ENCODE measurements around the gene AVEN. TPM values are rescaled to one million over a fixed set of nuclear protein-coding genes. Genes with fewer than 3 reads are reported as not detected.

AVEN gene
- total and polyA plus RNA-seq, 2 of the 8 experiments (the other 6 are each of a cell fraction or from before 2014, with no cell fraction given): 5.5 to 17.0 TPM

- FAIRE-seq (no peak), DNase-seq (ENCODE audit: low read depth in 1 of 2, low spot score in 2 of 2) (no peak)
- peaks cover 0 to 1% of the 10 kb centered on the region in 2 experiments for H4K20me1 ChIP-seq (replicated peaks in 1 of 2; ENCODE audit: control insufficient read depth in 1 of 2, insufficient read depth in 2 of 2, low read length in 2 of 2)
- H3K14ac ChIP-seq (ENCODE audit: insufficient read length): no peak overlapping the region
- H2BK12ac ChIP-seq (ENCODE audit: low read depth, low read length): no peak overlapping the region
- no peak overlapping the region for H3K18ac ChIP-seq (ENCODE audit: extremely low read depth, low read length)
- no peak overlapping the region for H4K91ac ChIP-seq (replicated peaks; ENCODE audit: insufficient read length, low read length)
- 75% methylated on average over 1 of the region's 1 CpG; no CpG with 5 or more reads in 1 of the 2 experiments for WGBS, 2 experiments (ENCODE audit: extremely low coverage in 1 of 2, insufficient coverage in 1 of 2, insufficient read length in 1 of 2, insufficient replicate concordance in 2 of 2, low coverage in 1 of 2, low lambda C conversion rate in 2 of 2, missing lambda C conversion rate in 1 of 2)
- peaks cover 0 to 5% (median 0%) of the 10 kb centered on the region in 4 experiments; a peak in 1 of 7 replicates for H3K4me1 ChIP-seq (replicated peaks in 1 of 4; ENCODE audit: control insufficient read depth in 3 of 4, insufficient read depth in 4 of 4, low read length in 3 of 4)
- CTCF ChIA-PET (ENCODE audit: partially characterized antibody): interaction anchor here (0.6 kb wide), 1 partner anchor 677 kb away, joined by 6 read pairs; no protein-coding TSS in a partner anchor
- H3K79me1 ChIP-seq (ENCODE audit: low read depth, low read length): no peaks in the 10 kb centered on the region
- no peak overlapping the region for H3K23ac ChIP-seq (ENCODE audit: insufficient read length)
- no peak overlapping the region for H2BK15ac ChIP-seq (ENCODE audit: low read length)
- H4K8ac ChIP-seq (ENCODE audit: extremely low read depth, insufficient read depth, low read length): no peak overlapping the region
- H3K4ac ChIP-seq (replicated peaks; ENCODE audit: insufficient read length, low read depth, low read length): no peak overlapping the region
- H3K27me3 ChIP-seq (replicated peaks in 1 of 4; ENCODE audit: control insufficient read depth in 3 of 4, extremely low read depth in 1 of 4, insufficient read depth in 3 of 4, low read length in 3 of 4): no peaks in the 10 kb centered on the region
- POLR2A ChIA-PET (ENCODE audit: partially characterized antibody): no interaction called here
- no peak overlapping the region for H3K56ac ChIP-seq (replicated peaks; ENCODE audit: insufficient read length, low read depth, low read length)
- H2BK20ac ChIP-seq (ENCODE audit: low read length): no peak overlapping the region
- H2BK5ac ChIP-seq (ENCODE audit: low read depth, low read length): no peak overlapping the region
- H3K79me2 ChIP-seq (ENCODE audit: control insufficient read depth in 1 of 2, insufficient read depth in 2 of 2, low read length in 2 of 2): no peaks in the 10 kb centered on the region
- no peaks in the 10 kb centered on the region for H3K9me3 ChIP-seq (ENCODE audit: insufficient read depth in 2 of 2, low read depth in 1 of 2, low read length in 1 of 2)
- H3K36me3 ChIP-seq (ENCODE audit: control insufficient read depth in 2 of 4, insufficient read depth in 4 of 4, low read length in 3 of 4): no peaks in the 10 kb centered on the region
- no peak overlapping the region for H2AK5ac ChIP-seq (ENCODE audit: low read depth, low read length)
- H3K27ac ChIP-seq (ENCODE audit: low read depth, low read length): no peak overlapping the region
- H3K4me3 ChIP-seq (ENCODE audit: extremely low read depth in 1 of 4, insufficient read depth in 2 of 4, low read depth in 3 of 4, low read length in 4 of 4): no peak overlapping the region
- H2AFZ ChIP-seq (ENCODE audit: low read length): no peak overlapping the region
- H3K23me2 ChIP-seq (ENCODE audit: low read depth, low read length): no peaks in the 10 kb centered on the region
- no peak overlapping the region for H4K5ac ChIP-seq (ENCODE audit: insufficient read length, low read depth, low read length)
- H3K4me2 ChIP-seq (ENCODE audit: insufficient read depth in 1 of 2, low read depth in 2 of 2, low read length in 2 of 2): no peak overlapping the region
- H2BK120ac ChIP-seq (replicated peaks; ENCODE audit: low read depth, low read length): no peak overlapping the region
- no peak overlapping the region for H3K9ac ChIP-seq (replicated peaks in 1 of 4; ENCODE audit: extremely low read depth in 1 of 4, low read depth in 3 of 4, low read length in 3 of 4)
- no peak for TF ChIP-seq EZH2 (IDR thresholded peaks at IDR 0.05; ENCODE audit: low read depth, low read length, severe bottlenecking)
- TF ChIP-seq SIN3A (conservative IDR thresholded peaks at IDR 0.05 in 1 of 2, IDR thresholded peaks at IDR 0.05 in 1 of 2; ENCODE audit: low read depth in 1 of 2, low read length in 2 of 2): no peak
- no peak for TF ChIP-seq SAP30 (IDR thresholded peaks at IDR 0.05; ENCODE audit: insufficient read depth, insufficient replicate concordance, low read length)
- TF ChIP-seq NRF1 (IDR thresholded peaks at IDR 0.05; ENCODE audit: low read depth, low read length): no peak
- TF ChIP-seq EGR1 (IDR thresholded peaks at IDR 0.05; ENCODE audit: borderline replicate concordance, low read depth, low read length): no peak
- TF ChIP-seq RXRA (IDR thresholded peaks at IDR 0.05; ENCODE audit: insufficient read depth, low read depth, low read length): no peak
Measured at GRCh38 chr15:33982516-33982915, 56.5 kb downstream of the AVEN start.

Data from H1 (cell line).